ENCODE measurements around the gene SLC17A4.
"Not testable (repeated sequence)": the region's sequence is repeated elsewhere in the genome, so short reads cannot be mapped to it uniquely, and the experiment has no call there.

Gene SLC17A4

GRCh38 chr6:25754535-25754934 lies at the start of gene SLC17A4:
Gene SLC17A4 (plus strand): TSS chr6:25754742. CDS start chr6:25761963, 7,221 bp downstream.
- no peak for DNase-seq (ENCODE audit: low read depth)

- DNase-seq (ENCODE audit: low read depth): peak; percentile 19
Measured at GRCh38 chr6:25706314-25707014, 48.1 kb upstream of the SLC17A4 start.

GRCh38 chr6:25709761-25710160 lies 44.8 kb upstream of the SLC17A4 start:
- no peak for DNase-seq (ENCODE audit: low read depth)

GRCh38 chr6:25710287-25710686 lies 44.3 kb upstream of the SLC17A4 start:
- no peak for DNase-seq (ENCODE audit: low read depth)

- no peak for DNase-seq (ENCODE audit: low read depth)
Measured at GRCh38 chr6:25713824-25714223, 40.7 kb upstream of the SLC17A4 start.

- DNase-seq (ENCODE audit: low read depth): no peak
Measured at GRCh38 chr6:25714765-25715164, 39.8 kb upstream of the SLC17A4 start.

GRCh38 chr6:25715794-25716193 lies 38.7 kb upstream of the SLC17A4 start:
- DNase-seq (ENCODE audit: low read depth): no peak

GRCh38 chr6:25717866-25718740 lies 36.4 kb upstream of the SLC17A4 start:
- peak; percentile 46 for DNase-seq (ENCODE audit: low read depth)

- no peak for DNase-seq (ENCODE audit: low read depth)
Measured at GRCh38 chr6:25726122-25726911, 28.2 kb upstream of the SLC17A4 start.

GRCh38 chr6:25727028-25727427 lies 27.5 kb upstream of the SLC17A4 start:
- DNase-seq (ENCODE audit: low read depth): no peak

- no peak for DNase-seq (ENCODE audit: low read depth)
Measured at GRCh38 chr6:25730907-25731306, 23.6 kb upstream of the SLC17A4 start.

GRCh38 chr6:25731721-25732120 lies 22.8 kb upstream of the SLC17A4 start:
- DNase-seq (ENCODE audit: low read depth): no peak

- DNase-seq (ENCODE audit: low read depth): no peak
Measured at GRCh38 chr6:25732468-25733198, 21.9 kb upstream of the SLC17A4 start.

- DNase-seq (ENCODE audit: low read depth): no peak
Measured at GRCh38 chr6:25735261-25735660, 19.3 kb upstream of the SLC17A4 start.

- no peak for DNase-seq (ENCODE audit: low read depth)
Measured at GRCh38 chr6:25743868-25744267, 10.7 kb upstream of the SLC17A4 start.

GRCh38 chr6:25745836-25746235 lies 8.7 kb upstream of the SLC17A4 start:
- DNase-seq (ENCODE audit: low read depth): no peak

- no peak for DNase-seq (ENCODE audit: low read depth)
Measured at GRCh38 chr6:25746968-25747367, 7.6 kb upstream of the SLC17A4 start.

GRCh38 chr6:25747477-25747876 lies 7.1 kb upstream of the SLC17A4 start:
- no peak for DNase-seq (ENCODE audit: low read depth)

- no peak for DNase-seq (ENCODE audit: low read depth)
Measured at GRCh38 chr6:25748049-25748448, 6.5 kb upstream of the SLC17A4 start.

- not testable (repeated sequence) for DNase-seq (ENCODE audit: low read depth)
Measured at GRCh38 chr6:25748601-25749517, 5.7 kb upstream of the SLC17A4 start.

- DNase-seq (ENCODE audit: low read depth): no peak
Measured at GRCh38 chr6:25749837-25750236, 4.7 kb upstream of the SLC17A4 start.
